ENCODE data around the gene SLC12A4.

SLC12A4 gene

DNA sequence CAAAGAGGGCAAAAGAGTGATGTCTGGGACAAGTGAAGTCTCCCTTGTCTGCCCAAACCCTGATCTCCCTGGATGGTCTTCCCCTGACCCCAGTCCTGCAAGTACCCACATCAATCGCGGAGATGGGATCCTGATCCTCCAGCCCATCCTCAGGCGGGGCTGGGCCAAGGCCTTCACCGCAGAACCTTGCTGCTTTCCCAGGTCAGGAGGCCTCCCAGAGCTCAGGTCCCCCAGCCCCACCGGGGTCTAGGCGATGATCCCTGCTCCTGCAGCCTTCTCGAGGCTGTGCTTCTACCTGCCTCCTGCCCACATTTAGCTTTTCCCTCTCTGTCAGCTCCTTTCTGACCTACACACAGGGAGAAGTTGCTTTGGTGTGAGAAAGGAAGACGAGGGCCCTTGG is 6.3 kb downstream of the SLC12A4 start:
- no peak for DNase-seq

DNA sequence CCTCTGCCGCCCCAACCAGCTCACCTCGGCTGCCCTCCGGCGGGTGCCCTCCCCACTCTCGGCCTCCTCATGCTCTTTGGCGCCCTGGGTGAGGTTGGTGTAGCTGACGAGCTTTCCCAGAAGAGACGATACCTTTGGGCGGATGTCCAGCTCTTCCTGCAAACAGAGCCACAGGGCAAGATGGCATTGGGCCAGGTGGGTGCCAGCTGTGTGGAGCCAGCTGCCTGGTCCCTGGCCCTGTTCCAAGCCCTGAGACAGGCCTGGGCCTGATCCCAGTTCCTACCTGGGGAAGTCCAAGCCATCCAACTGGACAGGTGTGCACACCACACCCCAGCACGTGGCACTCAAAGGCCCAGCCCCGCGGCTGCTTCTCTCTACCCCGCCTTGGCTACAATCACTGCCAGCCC is 6.9 kb downstream of the SLC12A4 start:
- peak; percentile 70 for DNase-seq

DNA sequence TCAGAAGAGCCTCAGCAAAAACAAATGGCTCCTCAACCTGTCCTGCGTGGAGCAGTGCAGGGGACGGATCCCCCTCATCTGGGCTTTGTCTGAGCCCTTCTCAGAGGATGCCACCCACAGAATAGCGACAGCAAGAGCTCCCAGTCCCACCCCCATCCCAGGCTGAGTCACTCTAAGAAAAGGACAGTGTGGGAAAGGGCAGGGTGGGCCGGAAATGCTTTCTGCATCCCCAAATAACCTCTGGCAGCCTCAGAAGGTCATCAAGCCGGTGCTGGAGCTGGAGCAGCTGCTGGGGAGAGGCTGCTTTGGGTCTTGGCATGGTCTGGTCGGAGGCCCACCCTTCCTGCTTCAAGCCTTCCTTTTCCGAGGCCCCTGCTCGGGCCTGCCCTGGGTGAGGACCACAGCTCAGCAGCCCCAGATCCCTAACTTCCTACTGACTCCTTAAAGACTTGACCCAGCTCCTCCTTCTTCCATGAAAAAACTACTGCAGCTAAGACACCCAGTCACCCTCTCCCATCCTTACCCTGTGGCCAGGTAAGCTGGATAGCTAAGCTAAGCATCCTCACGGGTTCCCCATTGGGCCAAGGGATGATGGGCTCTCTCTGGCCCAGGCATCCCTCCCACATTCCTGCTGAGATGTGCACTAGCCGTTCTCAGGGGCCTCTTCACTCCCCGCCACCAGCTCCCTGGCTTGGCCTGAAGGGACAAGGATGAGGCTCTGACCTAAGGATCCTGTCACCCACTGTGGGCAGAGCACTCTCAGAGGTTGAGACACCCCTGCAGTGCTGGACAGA is 8.7 kb downstream of the SLC12A4 start:
- DNase-seq, result no peak

DNA sequence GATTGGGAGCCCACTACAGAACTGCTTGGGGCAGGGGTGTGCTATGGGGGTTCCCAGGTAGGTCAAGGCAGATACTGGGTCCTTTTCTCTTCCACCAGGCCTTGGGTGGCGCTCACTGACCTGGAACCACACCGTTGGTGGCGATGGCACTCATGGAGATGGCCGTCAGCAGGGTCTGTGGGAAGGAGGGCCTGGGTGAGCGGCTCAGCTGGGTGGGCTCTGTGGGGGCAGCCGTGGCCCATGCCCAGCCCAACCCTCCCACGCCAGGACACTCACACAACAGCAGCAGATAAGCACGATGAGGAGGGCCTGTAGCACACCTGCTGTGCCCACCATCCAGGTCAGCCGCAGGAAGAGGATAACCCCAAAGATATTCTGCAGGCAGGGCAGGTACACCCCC is 10.8 kb downstream of the SLC12A4 start:
- DNase-seq, result no peak

DNA sequence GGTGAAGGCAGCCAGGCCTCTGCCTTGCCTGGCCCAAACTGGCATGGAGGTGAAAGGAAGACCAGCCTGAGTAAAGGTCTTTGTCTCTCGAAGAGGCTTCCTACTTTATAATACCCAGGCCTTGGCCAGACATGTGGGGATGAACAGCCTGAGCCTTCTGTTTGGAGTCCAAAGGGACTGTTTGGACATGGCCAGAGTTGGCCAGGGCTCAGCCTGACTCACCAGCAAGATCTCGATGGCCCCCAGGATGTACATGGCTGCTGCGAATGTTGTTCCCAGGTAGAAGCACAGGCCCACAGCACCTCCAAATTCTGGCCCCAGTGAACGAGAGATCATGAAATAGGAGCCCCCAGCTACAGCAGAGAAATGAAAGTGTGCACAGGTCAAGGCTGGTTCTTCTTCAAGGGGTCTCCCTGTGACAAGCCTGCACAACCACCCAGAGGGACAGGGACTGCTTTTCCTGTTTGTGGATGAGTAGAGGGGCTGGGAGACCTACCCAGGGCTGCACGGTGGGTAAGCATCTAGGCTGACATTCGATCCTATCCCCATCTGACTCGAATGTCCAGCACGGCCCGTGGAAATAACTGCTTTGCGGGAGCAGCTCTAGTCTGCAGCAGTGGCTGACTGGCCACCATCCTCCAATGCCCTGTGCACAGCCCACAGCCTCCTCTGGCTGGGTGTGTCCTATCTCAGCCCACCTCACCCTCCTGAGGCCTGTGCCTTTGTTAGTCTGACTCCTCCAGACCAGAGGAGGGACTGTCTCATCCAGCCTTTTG is 13.8 kb downstream of the SLC12A4 start:
- no peak for DNase-seq

DNA sequence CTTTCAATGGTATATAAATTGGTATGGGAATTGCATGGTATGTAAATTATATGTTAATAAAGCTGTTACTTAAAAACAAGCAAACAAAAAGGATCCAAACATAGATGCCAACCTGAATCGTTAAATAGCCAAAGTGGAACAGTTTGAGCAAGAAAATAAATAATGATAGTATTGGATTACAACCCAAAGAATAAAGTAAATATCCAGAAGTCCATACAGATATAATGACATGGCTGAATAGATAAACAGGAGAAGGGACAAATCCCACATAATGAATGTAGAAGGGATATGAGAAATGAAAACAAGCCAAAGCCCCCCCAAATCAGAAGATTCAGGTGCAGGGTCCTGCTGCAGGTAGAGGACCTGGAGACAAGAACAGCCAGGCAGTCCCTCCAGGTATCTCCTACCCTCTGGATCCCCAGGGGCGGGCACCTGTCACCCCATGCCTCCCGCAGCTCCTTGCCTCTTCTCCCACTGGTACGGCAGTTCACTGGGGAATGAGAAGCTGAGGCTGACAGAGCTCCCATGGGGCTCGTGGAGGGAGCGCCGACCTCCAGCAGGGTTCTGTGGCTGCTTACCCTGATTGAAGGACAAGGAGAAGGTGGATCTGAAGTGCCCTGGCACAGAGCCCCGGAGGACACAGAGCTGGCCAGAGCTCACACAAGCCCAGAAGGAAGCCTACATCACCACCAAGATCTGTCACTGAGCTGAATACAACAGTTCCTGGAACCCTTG is 14.6 kb downstream of the SLC12A4 start:
- no peak for DNase-seq

DNA sequence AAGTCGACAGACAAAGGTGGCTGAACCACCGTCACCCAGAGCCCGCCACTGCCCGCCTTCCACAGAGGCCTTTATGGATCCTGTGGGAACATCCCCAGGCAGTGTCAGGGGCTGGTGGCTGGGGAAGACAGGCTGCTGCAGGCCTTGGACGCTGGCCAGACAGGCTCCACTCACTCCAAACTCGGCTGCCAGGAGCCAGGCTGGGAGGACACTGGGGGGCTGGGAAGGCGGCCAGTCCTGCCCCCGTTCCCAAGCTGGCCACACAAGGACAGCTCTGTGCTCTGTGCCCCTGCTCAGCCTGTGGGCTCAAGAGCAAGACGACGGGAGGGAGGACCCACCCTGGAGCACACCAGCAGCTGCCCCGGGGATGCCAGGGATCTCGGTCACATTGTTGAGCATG is 17.0 kb downstream of the SLC12A4 start:
- no peak for DNase-seq

DNA sequence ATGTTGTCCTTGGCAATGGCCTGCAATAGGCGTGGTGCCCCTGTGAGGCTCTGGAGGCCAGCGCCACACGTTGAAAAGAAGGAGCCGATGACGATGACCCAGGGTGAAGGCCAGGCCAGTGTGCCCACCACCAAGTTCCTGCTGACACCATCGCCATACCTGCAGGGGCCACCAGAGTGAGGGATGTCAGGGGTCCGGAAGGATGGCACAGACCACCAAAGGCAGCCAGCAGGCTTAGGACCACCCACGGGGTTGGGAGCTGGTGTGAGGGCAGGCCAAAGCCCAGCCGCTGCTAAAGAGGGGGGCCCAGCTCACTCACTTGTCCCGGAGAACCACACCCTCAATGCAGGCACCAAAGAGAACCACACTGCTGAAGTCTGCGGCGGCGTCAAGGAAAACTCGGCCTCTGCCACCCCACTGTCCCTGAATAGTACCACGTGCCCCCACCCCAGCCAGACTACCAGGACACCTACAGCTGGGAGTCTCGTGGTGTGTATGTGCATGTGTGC is 18.0 kb downstream of the SLC12A4 start:
- DNase-seq, result no peak

DNA sequence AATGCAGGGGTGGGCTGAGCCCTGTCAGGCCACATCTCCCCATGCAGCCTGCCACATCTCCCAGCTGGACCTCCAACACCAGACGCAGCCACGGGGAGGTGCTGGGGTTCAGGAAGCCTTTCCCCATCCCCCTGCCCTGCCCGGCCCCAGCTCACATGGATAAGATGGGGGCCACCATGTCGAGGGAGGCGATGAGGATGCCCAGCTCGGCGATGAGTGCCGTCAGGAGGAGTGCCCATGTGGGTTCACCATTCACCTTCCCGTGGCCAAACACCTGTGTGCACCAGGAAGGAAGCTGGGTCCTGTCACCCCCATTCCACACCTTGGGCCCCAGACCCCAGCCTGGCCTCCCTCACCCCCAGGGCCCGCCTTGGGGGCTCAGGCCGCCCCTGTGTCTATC is 18.8 kb downstream of the SLC12A4 start:
- no peak for DNase-seq

DNA sequence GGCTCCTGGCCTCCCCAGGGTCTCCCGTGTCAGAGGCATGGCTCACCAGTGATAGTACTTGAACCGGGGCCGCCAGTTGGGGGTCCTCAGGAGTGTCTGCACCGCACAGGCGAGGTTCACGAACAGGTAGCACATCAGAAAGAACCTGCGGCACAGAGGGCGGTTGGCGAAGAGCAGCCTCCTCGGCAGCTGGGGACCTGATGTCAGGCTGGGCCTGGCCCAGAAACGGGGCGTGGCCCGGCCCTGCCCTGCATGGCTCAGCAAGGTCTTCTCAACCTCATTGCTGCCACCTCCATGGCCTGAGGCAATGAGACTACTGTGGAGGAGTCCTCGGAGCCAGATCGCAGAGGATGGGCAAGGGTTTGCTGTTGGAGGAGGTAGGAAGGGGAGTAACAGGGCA is 20.4 kb downstream of the SLC12A4 start:
- no peak for DNase-seq

DNA sequence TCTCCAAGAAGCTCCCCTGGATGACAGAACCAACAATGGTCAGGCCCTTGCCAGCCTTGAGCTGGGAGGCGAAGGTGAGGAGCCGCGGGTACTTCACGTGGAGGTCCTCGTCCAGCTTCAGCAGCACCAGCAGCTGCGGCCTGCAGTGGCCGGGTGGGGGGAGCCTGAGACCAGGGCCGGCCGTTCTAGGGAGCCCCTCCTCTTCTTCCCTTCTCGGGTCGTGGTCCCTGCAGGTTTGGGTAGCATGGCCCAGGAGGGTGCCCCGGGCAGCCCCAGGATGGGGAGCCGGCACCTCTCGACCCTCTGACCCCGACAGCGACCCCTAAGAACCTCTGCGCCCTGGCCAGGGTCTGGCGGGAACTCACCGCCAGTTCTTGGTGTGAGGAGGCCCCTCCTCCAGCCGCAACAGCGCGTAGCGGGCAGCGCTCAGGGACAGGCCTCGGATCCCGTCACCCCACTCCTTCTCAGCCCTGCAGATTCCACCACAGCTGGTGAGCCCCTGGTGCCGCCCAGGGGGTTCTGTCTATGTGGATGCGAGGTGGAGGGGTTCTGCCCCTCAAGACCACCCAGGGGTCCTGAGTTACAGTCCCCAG is 21.4 kb downstream of the SLC12A4 start:
- DNase-seq, result no peak

DNA sequence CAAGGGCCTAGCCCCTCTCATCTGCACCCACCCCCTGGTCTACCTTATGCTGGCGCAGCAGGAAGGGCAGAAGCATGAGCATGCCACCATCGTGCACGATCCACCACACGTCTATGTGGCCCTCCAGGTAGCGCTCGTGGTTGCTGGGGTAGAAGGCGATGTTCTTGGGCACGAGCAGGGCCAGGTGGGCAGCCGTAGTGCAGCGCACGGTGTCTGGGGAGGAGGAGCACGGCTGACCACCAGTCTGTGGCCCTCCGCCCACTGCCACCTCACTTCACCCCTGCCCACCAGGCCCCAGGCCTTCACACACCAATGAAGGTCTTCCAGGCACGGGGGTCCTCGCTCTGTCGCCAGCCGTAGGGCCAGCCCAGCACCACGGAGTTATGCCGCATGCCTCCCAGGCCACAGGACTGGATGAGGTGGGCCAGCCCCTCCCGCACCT is 22.3 kb downstream of the SLC12A4 start:
- no peak for DNase-seq

DNA sequence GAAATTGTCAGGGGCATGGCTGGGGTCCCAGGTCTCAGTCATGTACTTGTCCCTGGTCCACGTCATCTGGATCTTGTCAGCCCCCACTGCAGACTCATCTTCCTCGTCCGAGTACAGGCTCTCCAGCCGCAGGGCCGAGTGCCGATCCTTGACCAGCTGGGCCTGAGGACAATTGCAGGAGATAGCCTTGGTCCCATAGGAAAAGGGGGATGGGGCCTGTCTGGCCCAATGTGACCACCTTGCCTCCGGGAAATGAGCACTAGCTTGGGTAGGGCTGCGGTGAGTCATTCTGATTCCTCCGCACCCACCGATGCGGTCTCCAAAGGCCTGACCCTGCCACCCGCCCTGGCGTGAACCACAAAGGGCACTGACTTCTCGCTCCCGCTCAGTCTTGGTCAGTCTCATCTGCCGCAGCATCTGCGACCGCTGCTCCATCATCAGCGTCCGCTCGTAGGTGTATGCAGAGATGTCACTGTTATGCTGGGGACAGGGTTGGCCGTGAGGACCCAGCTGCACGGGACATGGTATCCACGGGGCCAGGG is 23.0 kb downstream of the SLC12A4 start:
- DNase-seq, result no peak

DNA sequence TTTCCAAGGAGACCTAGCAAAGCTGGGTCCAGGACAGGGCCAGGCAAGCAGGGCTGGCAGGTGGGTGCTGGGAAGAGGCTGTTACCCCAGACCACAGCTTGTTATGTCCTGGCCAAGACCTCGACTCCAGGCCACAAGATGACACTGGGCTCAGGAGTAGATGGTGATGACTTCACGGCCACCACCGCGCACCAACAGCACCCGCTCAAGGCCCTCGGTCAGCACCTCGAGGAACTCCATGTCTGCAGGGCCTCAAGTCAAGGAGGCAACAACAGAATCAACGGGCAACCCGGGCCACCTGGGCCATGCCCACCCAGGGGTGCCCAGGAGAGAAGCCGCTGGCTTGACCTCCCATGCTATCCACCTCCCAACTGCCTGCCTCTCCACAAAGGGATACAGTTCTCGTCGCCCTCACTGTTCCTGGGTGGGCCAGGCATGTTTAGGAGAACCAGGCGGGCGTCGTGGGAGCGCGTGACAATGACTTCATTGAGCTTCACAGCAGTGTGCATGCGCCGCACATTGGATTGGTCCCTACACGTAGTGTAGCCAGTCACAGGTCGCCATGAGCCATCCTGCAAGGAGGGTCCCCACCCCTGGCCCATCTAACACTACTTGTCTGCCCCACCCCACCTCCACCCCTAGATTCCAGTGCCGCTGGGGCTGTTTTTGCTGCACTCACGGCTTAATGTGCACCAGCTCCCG is 23.6 kb downstream of the SLC12A4 start:
- no peak for DNase-seq

DNA sequence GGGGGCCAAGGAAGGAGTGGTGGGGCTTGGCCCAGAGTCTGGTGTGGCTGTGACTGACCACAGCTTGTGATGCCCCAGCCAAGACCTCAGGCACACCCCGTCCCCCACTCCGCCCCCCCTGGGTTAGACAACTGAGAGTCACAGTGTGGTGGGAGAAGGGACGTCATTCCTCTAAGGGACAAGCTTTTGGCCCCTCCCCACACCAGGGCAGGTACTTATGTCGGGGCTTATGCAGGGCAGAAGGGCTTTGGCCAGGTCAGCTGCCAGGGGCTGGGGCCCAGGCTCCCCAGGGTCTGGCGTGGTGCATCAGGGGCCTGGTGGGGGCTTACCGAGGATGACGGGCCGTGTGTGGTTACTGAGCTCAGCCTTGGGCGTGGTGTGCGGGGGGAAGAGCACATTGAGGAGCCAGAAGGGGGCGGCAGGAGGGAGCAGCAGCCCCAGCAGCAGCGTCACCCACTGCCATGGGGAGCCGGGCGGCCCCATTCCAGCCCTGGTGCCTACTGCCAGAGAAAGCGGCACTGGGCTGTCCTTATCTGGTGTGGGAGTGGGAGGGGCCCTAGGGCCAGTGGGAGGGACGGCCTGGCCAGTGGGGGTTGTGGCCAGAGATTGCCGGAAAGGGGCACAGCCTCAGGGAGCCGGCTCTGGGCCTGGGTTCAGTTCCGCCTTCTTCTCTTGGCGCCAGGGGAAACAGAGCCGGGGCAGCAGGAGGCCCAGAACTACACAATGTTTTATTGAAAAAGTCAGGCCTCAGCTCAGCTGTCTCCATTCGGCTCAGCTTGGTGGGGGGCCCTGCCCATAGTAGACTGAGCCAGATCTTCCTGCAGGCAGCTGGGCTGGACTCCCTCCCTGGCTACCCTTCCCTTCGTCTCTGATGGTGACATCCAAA is 24.6 kb downstream of the SLC12A4 start, which contains the start of gene LCAT:
Gene LCAT, minus strand, starts transcription at position 502 of the 886 bp plus-strand sequence. Its CDS starts 19 bp downstream, at position 483.
- DNase-seq, result no peak

DNA sequence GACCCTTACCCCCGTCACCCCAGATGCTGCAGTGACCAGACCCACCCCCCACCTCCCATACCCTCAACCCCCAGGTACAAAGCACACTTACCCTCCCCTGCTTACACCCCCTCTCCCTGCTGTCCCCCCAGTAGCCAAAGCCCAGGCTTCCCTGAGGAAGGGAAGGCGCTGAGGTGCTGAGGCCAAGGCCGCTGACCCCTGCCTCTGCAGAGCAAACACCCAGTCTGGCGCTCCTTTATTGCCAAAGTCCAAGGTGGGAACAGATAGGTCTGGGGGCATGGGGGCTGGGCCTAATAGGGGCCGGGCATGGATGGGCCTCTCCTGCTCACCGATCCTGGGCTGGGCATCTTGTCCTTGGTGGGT is 25.2 kb downstream of the SLC12A4 start:
- DNase-seq, result no peak

DNA sequence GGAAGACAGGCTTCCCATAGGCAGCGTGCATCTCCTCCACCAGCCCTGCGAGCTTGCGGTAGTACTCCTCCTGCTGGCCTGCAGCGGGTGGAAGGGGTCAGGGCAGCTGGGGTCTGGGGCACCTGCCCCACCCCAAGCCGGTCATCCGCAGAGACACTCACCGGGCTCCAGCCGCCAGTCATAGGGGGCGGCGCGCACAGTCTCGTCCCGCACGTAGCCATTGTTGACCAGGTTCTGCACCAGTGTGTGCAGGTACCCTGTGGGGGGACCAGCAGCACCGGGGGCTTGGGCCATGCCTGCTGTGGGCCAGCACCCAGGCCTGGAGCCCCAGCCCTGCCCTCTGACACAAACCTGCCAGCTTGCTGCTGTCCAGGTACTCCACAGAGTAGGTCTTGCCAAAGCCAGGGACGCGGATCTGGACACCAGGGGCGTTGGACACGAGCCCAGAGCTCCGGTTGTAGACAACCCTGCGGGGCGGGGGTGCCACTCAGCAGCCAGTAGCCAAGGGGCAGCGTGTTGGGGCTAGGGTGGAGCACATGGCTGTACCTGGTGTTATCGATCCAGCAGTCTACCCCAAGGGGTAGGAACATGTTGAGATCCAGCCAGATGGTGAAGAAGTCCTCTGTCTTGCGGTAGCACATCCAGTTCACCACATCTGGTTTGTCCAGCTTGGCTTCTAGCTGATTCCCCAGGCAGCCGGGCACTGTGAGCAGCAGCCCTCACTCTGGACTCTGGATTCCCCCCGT is 25.8 kb downstream of the SLC12A4 start:
- no peak for DNase-seq

DNA sequence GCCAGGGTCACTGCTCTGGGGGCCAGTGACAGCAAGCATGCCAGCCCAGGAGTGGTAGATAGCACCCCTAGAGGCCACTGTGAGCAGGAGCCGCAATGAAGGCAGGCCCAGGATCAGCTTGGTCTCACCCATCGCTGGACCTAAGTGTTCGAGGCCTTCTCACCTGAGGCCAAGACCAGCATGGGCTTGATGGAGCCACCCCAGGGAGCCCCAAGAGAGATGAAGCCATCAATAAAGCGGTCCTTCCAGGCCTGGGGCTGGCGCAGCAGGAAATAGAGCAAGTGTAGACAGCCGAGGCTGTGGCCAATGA is 26.3 kb downstream of the SLC12A4 start:
- no peak for DNase-seq

DNA sequence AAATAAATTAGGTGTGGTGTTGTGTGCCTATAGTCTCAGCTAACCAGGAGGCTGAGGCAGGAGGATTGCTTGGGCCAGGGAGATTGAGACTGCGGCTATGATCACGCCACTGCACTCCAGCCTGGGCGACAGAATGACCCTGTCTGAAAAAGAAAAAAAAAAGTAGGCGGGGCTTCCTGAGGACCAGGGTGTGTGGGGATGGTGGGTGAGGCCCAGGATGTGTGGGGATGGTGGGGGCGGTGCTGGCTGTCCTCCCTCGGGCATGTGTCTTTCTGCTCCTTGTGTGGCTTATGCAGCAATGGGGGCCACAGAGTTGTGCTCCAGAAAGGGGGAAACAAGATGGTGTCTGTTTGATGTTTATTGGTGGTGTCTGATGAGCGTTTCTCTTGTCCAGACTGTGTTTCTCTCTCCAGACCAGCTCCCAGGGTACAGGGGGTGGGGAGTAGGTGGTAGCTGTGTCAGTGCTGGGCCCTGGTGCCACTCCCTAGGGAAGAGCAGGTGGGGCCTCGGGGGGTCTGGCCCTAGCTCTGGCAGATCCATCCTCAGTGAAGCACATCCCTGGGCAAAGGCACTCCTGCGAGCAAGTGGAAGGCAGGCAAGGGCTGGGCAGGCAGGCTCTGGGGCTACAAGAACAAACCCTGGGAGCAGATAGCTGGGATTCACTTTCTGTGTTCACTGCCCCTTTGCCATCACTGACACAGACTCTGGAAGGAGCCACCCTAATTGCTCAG is 26.8 kb downstream of the SLC12A4 start:
- DNase-seq, result no peak

Data from NCI-H1436 (cell line).